Calu3 (cell line): ENCODE results near the gene CD28. TPM values are rescaled to one million over a fixed set of nuclear protein-coding genes. Genes with fewer than 3 reads are reported as not detected.

Experiments
- BruUV-seq: library from RNA; stranded (reverse); fragments of 400-500 nt; replicated peaks from 2 replicates; lab custom pipeline; 2021; lab: Mats Ljungman, UMichigan
- CTCF ChIA-PET: fragments of 300-600 bp; sonication (Branson Sonifier 250); formaldehyde crosslinking; loops from one replicate; lab custom pipeline; 2022; ENCODE audit warnings: antibody characterized with exemption; lab: Charles Lee
- DNase-seq: peaks from one replicate; pipeline ENCODE4 v3.0.0; 2022
- H3K27ac Mint-ChIP-seq: one replicate; pipeline ENCODE4 v1.8.0; 2022; ENCODE audit warnings: mixed read lengths; ENCODE audit not compliant: unreplicated experiment
- H3K27me3 Mint-ChIP-seq: one replicate; pipeline ENCODE4 v1.8.0; 2022; ENCODE audit warnings: mixed read lengths; ENCODE audit not compliant: unreplicated experiment
- H3K36me3 Mint-ChIP-seq: one replicate; pipeline ENCODE4 v1.8.0; 2022; ENCODE audit warnings: mild to moderate bottlenecking, moderate library complexity, mixed read lengths; ENCODE audit not compliant: insufficient read depth, unreplicated experiment
- H3K4me1 Mint-ChIP-seq: one replicate; pipeline ENCODE4 v1.8.0; 2022; ENCODE audit warnings: mild to moderate bottlenecking, low read depth, mixed read lengths; ENCODE audit not compliant: unreplicated experiment
- H3K4me3 Mint-ChIP-seq: one replicate; pipeline ENCODE4 v1.8.0; 2022; ENCODE audit warnings: mild to moderate bottlenecking, low read depth, moderate library complexity, mixed read lengths; ENCODE audit not compliant: unreplicated experiment
- H3K9me3 Mint-ChIP-seq: one replicate; pipeline ENCODE4 v1.8.0; 2022; ENCODE audit warnings: low read depth, mixed read lengths; ENCODE audit not compliant: unreplicated experiment
- CTCF ChIP-seq: fragments of 200-600 bp; IDR thresholded peaks from one replicate; pipeline ENCODE4 v1.8.0; 2022; ENCODE audit warnings: antibody characterized with exemption; ENCODE audit not compliant: unreplicated experiment
- intact Hi-C: fragments of 100-400 bp; cut with micrococcal nuclease; formaldehyde crosslinking; loops from one replicate; pipeline ENCODE4 v1.10.0; 2022; ENCODE audit not compliant: unreplicated experiment
- total RNA-seq: library from RNA; stranded (reverse); gene quantifications from 2 replicates; pipeline ENCODE4 v1.2.3, GENCODE V29; 2022

CD28 gene
- total RNA-seq, 1 experiment from 2014 or later, result not detected

- BruUV-seq, result no TSS peak
- no peak overlapping the region for H3K4me3 Mint-ChIP-seq
- CTCF ChIA-PET, result no interaction called here
- H3K27ac Mint-ChIP-seq, result no peak overlapping the region
- H3K27me3 Mint-ChIP-seq, result no peaks in the 10 kb centered on the region
- no peaks in the 10 kb centered on the region for H3K36me3 Mint-ChIP-seq
- no peaks in the 10 kb centered on the region for H3K9me3 Mint-ChIP-seq
- DNase-seq, result no peak
- no peak for TF ChIP-seq CTCF
- H3K4me1 Mint-ChIP-seq, result peaks cover 7% of the 10 kb centered on the region
- intact Hi-C loops, result no loop called here
Measured at GRCh38 chr2:203704430-203704829, 2.0 kb upstream of the CD28 start.

GRCh38 chr2:203705178-203705577 is 1.3 kb upstream of the CD28 start:
- no peak overlapping the region for H3K27ac Mint-ChIP-seq
- TF ChIP-seq CTCF, result no peak
- H3K4me3 Mint-ChIP-seq, result no peak overlapping the region
- intact Hi-C loops, result no loop called here
- H3K9me3 Mint-ChIP-seq, result no peaks in the 10 kb centered on the region
- DNase-seq, result no peak
- H3K4me1 Mint-ChIP-seq, result peaks cover 7% of the 10 kb centered on the region
- BruUV-seq, result no TSS peak
- H3K27me3 Mint-ChIP-seq, result no peaks in the 10 kb centered on the region
- CTCF ChIA-PET, result no interaction called here
- no peaks in the 10 kb centered on the region for H3K36me3 Mint-ChIP-seq

- H3K4me3 Mint-ChIP-seq, result no peak overlapping the region
- CTCF ChIA-PET, result no interaction called here
- BruUV-seq, result no TSS peak
- no peak overlapping the region for H3K27ac Mint-ChIP-seq
- intact Hi-C loops, result no loop called here
- no peaks in the 10 kb centered on the region for H3K36me3 Mint-ChIP-seq
- TF ChIP-seq CTCF, result no peak
- H3K9me3 Mint-ChIP-seq, result no peaks in the 10 kb centered on the region
- no peak for DNase-seq
- H3K4me1 Mint-ChIP-seq, result peaks cover 7% of the 10 kb centered on the region
- no peaks in the 10 kb centered on the region for H3K27me3 Mint-ChIP-seq
Measured at GRCh38 chr2:203707530-203707929, 1.1 kb downstream of the CD28 start.

- Mint-ChIP-seq H3K27me3 (no peaks in the 10 kb centered on the region), H3K9me3 (no peaks in the 10 kb centered on the region), H3K27ac (no peak overlapping the region), H3K4me3 (no peak overlapping the region), H3K36me3 (no peaks in the 10 kb centered on the region), H3K4me1 (peaks cover 12% of the 10 kb centered on the region)
- no peak for TF ChIP-seq CTCF
- BruUV-seq, result no TSS peak
- CTCF ChIA-PET, result interaction anchor here (0.6 kb wide), 1 partner anchor 15 kb away, joined by 3 read pairs; no protein-coding TSS in a partner anchor
- no peak for DNase-seq
- intact Hi-C loops, result no loop called here
Measured at GRCh38 chr2:203708846-203709396, 2.5 kb downstream of the CD28 start.
